Measurements from ENCODE around the gene CC2D2B.

Gene CC2D2B

GRCh38 chr10:96073722-96074121, 165.9 kb downstream of the CC2D2B start:
- H3K9me3 Mint-ChIP-seq = no peaks in the 10 kb centered on the region
- ATAC-seq (peak; percentile 96), DNase-seq (no peak)
- no peaks in the 10 kb centered on the region for H3K36me3 Mint-ChIP-seq (ENCODE audit: low read depth)
- H3K4me3 Mint-ChIP-seq = no peak overlapping the region
- peaks cover 19% of the 10 kb centered on the region for H3K4me1 Mint-ChIP-seq
- no peaks in the 10 kb centered on the region for H3K27me3 Mint-ChIP-seq
- H3K27ac Mint-ChIP-seq = peak overlapping the region; percentile 11

GRCh38 chr10:96074776-96075175, 167.0 kb downstream of the CC2D2B start:
- DNase-seq (no peak), ATAC-seq (no peak)
- H3K27ac Mint-ChIP-seq = no peak overlapping the region
- H3K9me3 Mint-ChIP-seq = no peaks in the 10 kb centered on the region
- no peaks in the 10 kb centered on the region for H3K27me3 Mint-ChIP-seq
- H3K36me3 Mint-ChIP-seq (ENCODE audit: low read depth) = no peaks in the 10 kb centered on the region
- H3K4me3 Mint-ChIP-seq = no peak overlapping the region
- peaks cover 19% of the 10 kb centered on the region for H3K4me1 Mint-ChIP-seq

GRCh38 chr10:96075977-96076376, 168.2 kb downstream of the CC2D2B start:
- ATAC-seq (no peak), DNase-seq (no peak)
- peaks cover 19% of the 10 kb centered on the region for H3K4me1 Mint-ChIP-seq
- no peak overlapping the region for H3K27ac Mint-ChIP-seq
- peaks cover 4% of the 10 kb centered on the region for H3K36me3 Mint-ChIP-seq (ENCODE audit: low read depth)
- no peak overlapping the region for H3K4me3 Mint-ChIP-seq
- H3K27me3 Mint-ChIP-seq = no peaks in the 10 kb centered on the region
- no peaks in the 10 kb centered on the region for H3K9me3 Mint-ChIP-seq

GRCh38 chr10:96077156-96077555, 169.4 kb downstream of the CC2D2B start:
- no peaks in the 10 kb centered on the region for H3K9me3 Mint-ChIP-seq
- peaks cover 19% of the 10 kb centered on the region for H3K4me1 Mint-ChIP-seq
- peaks cover 4% of the 10 kb centered on the region for H3K36me3 Mint-ChIP-seq (ENCODE audit: low read depth)
- no peak for ATAC-seq
- no peaks in the 10 kb centered on the region for H3K27me3 Mint-ChIP-seq
- no peak overlapping the region for H3K4me3 Mint-ChIP-seq
- no peak overlapping the region for H3K27ac Mint-ChIP-seq
- no peak for DNase-seq

GRCh38 chr10:96082153-96082552, 174.4 kb downstream of the CC2D2B start:
- no peak for DNase-seq
- ATAC-seq = no peak
- Mint-ChIP-seq H3K4me3 (no peak overlapping the region), H3K27me3 (no peaks in the 10 kb centered on the region), H3K36me3 (ENCODE audit: low read depth) (peaks cover 6% of the 10 kb centered on the region), H3K27ac (no peak overlapping the region), H3K9me3 (no peaks in the 10 kb centered on the region), H3K4me1 (no peaks in the 10 kb centered on the region)

Data from activated naive CD8-positive, alpha-beta T cell treated with anti-CD3 and anti-CD28 coated beads, Interleukin-2, amount 50 U/mL, for 24 hours (primary cell).